ENCODE data around the gene ART4. TPM values are rescaled to one million over a fixed set of nuclear protein-coding genes. Genes with fewer than 3 reads are reported as not detected.

Gene ART4
- total and polyA plus RNA-seq, 9 donors = 0.05 to 5.6 (median 0.46) TPM

DNA sequence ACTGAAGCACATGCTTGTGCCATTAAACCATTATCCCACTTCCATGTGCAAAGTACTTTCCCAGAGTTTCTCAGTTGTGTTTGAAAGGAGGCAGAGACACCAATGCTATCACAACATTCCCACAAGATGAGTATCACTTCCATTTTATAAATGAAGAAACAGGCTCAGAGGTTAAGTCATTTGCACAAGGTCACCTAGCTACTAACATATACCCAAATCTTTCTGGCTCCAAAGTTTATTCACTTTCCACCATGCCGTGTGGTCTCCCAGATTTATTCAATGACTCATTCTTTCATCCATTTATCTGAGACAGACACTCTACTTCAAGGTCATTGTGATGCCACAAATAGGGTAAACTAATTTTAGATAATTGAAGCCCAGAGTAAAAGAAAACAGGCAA lies 9.4 kb downstream of the ART4 start:
- no peaks in the 10 kb centered on the region for H3K27me3 ChIP-seq
- DNase-seq = no peak
- intact Hi-C loops (cut with DNase I) = no loop called here
- H3K36me3 ChIP-seq = no peaks in the 10 kb centered on the region
- H3K4me1 ChIP-seq (ENCODE audit: insufficient read depth) = no peaks in the 10 kb centered on the region
- H3K9me3 ChIP-seq = no peaks in the 10 kb centered on the region
- no peak overlapping the region for H3K4me3 ChIP-seq
- TF ChIP-seq EP300 (IDR thresholded peaks at IDR 0.05) (no peak), POLR2A (IDR thresholded peaks at IDR 0.05) (no peak)
- TF ChIP-seq, protein P1, sequence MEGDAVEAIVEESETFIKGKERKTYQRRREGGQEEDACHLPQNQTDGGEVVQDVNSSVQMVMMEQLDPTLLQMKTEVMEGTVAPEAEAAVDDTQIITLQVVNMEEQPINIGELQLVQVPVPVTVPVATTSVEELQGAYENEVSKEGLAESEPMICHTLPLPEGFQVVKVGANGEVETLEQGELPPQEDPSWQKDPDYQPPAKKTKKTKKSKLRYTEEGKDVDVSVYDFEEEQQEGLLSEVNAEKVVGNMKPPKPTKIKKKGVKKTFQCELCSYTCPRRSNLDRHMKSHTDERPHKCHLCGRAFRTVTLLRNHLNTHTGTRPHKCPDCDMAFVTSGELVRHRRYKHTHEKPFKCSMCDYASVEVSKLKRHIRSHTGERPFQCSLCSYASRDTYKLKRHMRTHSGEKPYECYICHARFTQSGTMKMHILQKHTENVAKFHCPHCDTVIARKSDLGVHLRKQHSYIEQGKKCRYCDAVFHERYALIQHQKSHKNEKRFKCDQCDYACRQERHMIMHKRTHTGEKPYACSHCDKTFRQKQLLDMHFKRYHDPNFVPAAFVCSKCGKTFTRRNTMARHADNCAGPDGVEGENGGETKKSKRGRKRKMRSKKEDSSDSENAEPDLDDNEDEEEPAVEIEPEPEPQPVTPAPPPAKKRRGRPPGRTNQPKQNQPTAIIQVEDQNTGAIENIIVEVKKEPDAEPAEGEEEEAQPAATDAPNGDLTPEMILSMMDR (IDR thresholded peaks at IDR 0.05) = no peak
- no peak overlapping the region for H3K27ac ChIP-seq
- 5 to 7% (median 7%) methylated on average over 1 of the region's 1 CpG for WGBS, 3 donors

DNA sequence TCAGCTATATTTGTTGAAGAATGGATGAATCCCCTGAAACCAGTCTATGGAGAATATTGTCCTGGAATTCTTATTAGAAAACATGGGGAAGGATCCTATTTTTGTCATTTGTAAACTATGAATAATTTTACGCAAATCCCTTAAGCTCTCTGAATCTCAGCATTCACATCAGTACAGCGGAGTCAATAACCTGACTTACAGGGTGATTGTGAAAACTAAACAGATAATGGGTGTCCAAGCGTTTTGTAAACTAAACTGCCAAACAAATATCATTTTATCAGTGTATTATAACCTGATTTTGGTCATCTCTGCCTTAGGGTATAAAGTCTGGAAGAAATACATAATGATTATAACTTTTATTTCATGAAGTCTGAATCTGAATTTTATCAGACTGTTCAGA lies 10.0 kb downstream of the ART4 start:
- 66 to 86% (median 79%) methylated on average over 3 of the region's 3 CpGs for WGBS, 3 donors
- Histone ChIP-seq H3K4me1 (ENCODE audit: insufficient read depth) (no peaks in the 10 kb centered on the region), H3K27me3 (no peaks in the 10 kb centered on the region), H3K9me3 (no peaks in the 10 kb centered on the region), H3K36me3 (no peaks in the 10 kb centered on the region), H3K27ac (no peak overlapping the region), H3K4me3 (no peak overlapping the region)
- intact Hi-C loops (cut with DNase I) = no loop called here
- DNase-seq = no peak
- TF ChIP-seq EP300 (IDR thresholded peaks at IDR 0.05) (no peak), POLR2A (IDR thresholded peaks at IDR 0.05) (no peak)
- TF ChIP-seq, protein P1 (IDR thresholded peaks at IDR 0.05) = no peak

DNA sequence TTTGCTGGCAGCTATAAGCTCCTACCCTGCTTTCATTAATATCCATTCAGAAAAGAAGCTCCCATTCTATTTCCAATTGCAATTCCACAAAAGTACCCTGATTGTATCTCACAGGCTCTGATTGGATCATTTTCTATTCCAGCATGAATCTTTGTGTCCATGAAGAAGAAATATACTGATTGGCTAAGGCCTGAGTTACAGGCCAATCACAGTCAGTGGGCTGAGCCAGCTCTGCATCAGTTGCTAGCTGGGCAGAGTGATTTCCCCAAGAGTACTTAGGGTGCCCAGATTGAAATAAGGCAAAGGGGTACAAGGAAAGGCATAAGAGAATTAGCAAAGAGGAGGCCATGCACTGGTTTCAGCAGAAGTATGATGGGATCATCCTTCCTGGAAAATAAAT lies 14.4 kb downstream of the ART4 start:
- H3K27me3 ChIP-seq = no peaks in the 10 kb centered on the region
- H3K4me1 ChIP-seq (ENCODE audit: insufficient read depth) = no peaks in the 10 kb centered on the region
- H3K36me3 ChIP-seq = no peaks in the 10 kb centered on the region
- DNase-seq = no peak
- TF ChIP-seq EP300 (IDR thresholded peaks at IDR 0.05) (no peak), POLR2A (IDR thresholded peaks at IDR 0.05) (no peak)
- TF ChIP-seq, protein P1 (IDR thresholded peaks at IDR 0.05) = no peak
- no peaks in the 10 kb centered on the region for H3K9me3 ChIP-seq
- H3K4me3 ChIP-seq = no peak overlapping the region
- H3K27ac ChIP-seq = no peak overlapping the region
- intact Hi-C loops (cut with DNase I) = loop anchor here in 1 of 4 donors (5.0 kb wide), 1 partner anchor 602 kb away; no protein-coding TSS in a partner anchor

DNA sequence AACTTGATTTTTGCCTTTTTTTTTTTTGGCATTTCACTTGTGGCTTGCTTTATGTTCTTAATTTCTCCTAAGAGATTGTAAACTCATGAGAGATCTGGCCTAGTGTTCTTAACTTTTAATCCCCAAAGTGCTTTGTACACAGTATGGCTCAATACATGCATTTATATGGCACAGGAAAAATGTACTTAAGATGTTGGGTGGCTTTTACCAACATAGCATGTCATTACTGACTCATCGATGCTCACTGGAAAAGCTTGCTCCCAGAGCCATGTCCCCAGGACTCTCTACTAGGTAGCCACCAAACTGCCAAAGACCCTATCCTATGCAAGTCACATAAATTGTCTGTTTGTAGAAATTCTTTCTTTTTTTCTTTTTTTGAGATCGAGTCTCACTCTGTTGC lies 16.3 kb downstream of the ART4 start:
- 91 to 95% (median 92%) methylated on average over 2 of the region's 2 CpGs for WGBS, 3 donors
- H3K4me1 ChIP-seq (ENCODE audit: insufficient read depth) = no peaks in the 10 kb centered on the region
- TF ChIP-seq EP300 (IDR thresholded peaks at IDR 0.05) = no peak
- TF ChIP-seq, protein P1 (IDR thresholded peaks at IDR 0.05) = no peak
- TF ChIP-seq POLR2A (IDR thresholded peaks at IDR 0.05) = no peak
- H3K36me3 ChIP-seq = no peaks in the 10 kb centered on the region
- no peak overlapping the region for H3K27ac ChIP-seq
- DNase-seq = no peak
- no peaks in the 10 kb centered on the region for H3K9me3 ChIP-seq
- H3K4me3 ChIP-seq = no peak overlapping the region
- H3K27me3 ChIP-seq = no peaks in the 10 kb centered on the region
- intact Hi-C loops (cut with DNase I) = loop anchor here in 1 of 4 donors (5.0 kb wide), 1 partner anchor 600 kb away; no protein-coding TSS in a partner anchor

All from ovary (tissue), 9 donors.